Measurements from ENCODE around the gene SUCLG1. TPM values are rescaled to one million over a fixed set of nuclear protein-coding genes. Genes with fewer than 3 reads are reported as not detected.

Gene SUCLG1
- total RNA-seq, 1 donor from 2014 or later: 58.9 TPM

DNA sequence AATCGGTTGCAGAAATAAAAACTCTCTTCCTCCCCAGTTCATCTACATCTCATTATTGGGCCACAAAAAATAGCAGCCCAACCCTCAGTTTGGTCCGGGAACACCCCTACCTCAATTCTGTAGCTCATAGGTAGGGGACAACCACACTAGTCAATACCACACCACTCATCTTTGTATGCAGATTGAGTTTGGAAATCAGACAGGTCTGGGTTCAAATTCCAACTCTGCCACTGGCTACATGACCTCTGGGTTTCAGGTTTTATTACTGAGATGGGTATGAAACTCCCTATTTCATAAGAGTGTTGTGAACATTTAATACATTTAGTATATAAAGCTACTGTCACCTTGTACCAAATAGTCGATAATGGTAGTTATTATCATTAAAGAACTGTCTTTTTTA is 2.2 kb upstream of the SUCLG1 start:
- Histone ChIP-seq H3K36me3 (no peaks in the 10 kb centered on the region), H3K9me3 (no peaks in the 10 kb centered on the region), H3K27me3 (ENCODE audit: low read depth) (no peaks in the 10 kb centered on the region), H3K4me1 (peaks cover 28% of the 10 kb centered on the region), H3K4me3 (no peak overlapping the region), H3K27ac (no peak overlapping the region)
- TF ChIP-seq, protein P1, sequence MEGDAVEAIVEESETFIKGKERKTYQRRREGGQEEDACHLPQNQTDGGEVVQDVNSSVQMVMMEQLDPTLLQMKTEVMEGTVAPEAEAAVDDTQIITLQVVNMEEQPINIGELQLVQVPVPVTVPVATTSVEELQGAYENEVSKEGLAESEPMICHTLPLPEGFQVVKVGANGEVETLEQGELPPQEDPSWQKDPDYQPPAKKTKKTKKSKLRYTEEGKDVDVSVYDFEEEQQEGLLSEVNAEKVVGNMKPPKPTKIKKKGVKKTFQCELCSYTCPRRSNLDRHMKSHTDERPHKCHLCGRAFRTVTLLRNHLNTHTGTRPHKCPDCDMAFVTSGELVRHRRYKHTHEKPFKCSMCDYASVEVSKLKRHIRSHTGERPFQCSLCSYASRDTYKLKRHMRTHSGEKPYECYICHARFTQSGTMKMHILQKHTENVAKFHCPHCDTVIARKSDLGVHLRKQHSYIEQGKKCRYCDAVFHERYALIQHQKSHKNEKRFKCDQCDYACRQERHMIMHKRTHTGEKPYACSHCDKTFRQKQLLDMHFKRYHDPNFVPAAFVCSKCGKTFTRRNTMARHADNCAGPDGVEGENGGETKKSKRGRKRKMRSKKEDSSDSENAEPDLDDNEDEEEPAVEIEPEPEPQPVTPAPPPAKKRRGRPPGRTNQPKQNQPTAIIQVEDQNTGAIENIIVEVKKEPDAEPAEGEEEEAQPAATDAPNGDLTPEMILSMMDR (IDR thresholded peaks at IDR 0.05): no peak
- intact Hi-C loops (cut with DNase I): no loop called here
- no peak for DNase-seq
- ATAC-seq: no peak

DNA sequence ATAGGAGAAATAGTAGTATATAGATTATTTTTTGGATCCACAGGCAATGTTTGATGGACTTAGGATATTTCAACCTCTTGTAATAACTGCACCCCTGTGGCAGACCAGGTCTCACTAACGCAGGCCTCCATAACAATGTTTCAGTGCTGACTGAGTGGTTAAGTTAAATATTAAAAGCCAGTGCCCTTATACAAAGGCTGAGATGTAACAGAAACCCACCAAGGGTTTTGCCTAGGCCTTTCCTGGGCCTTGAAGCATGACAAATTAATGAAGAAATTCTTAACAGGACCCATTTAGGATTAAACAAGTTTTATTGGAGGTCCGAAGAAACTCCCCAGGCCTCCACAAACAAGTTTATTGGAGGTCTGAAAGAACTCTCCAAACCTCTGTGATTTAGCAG is 1.6 kb upstream of the SUCLG1 start:
- intact Hi-C loops (cut with DNase I): no loop called here
- no peak for ATAC-seq
- peaks cover 32% of the 10 kb centered on the region for H3K4me1 ChIP-seq
- DNase-seq: no peak
- H3K27me3 ChIP-seq (ENCODE audit: low read depth): no peaks in the 10 kb centered on the region
- H3K27ac ChIP-seq: no peak overlapping the region
- no peaks in the 10 kb centered on the region for H3K36me3 ChIP-seq
- H3K4me3 ChIP-seq: no peak overlapping the region
- H3K9me3 ChIP-seq: no peaks in the 10 kb centered on the region
- TF ChIP-seq, protein P1 (IDR thresholded peaks at IDR 0.05): no peak

DNA sequence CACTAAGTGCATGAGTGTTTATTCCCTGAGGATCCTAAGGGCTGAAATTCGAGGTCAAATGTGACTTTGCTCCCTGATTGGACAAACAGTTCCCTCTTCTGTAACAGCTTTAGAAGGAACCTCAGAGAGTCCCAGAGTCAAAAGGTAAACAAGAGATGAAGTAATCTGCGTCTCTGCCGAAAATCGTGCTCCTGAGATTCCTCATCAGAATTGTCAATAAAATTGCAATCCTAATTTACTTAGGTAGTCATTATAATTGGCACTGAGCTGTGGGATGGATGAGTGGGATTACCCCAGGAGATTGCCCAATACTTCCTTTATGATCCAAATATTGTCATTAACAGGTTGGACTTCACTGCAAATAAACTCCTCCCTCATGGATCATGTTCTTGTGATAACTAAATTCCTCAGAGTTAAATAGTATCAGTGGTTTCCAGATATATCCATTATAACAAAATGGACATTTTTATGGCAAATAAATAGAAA is 907 bp upstream of the SUCLG1 start:
- ATAC-seq: peak in 1 of 2 donors; percentile 30
- H3K36me3 ChIP-seq: no peaks in the 10 kb centered on the region

DNA sequence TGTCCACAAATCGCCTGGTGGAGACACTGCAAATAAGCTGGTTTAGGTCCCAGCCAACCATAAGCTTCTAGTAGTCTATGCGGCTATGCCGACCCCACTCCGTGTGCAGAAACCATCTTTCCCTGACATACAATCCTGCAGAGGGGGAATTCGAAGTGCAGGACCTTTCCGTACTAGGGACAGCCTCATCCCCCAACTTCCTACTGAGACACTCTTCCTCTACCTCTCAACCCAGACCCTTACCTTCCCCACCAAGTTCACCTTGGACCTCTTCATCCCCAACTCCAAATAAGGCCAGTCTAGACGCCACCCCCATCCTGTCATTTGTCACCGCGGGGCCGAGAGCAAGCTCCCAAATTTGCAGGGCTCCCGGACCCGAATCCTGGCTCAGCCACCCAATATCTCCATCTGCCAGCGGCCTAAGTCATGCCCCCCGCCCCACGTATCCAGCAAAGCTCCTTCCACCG is 496 bp downstream of the SUCLG1 start:
- ATAC-seq (peak; percentile 52 to 57), DNase-seq (no peak)
- Histone ChIP-seq H3K4me3 (peak overlapping the region; percentile 95), H3K9me3 (no peaks in the 10 kb centered on the region), H3K4me1 (peaks cover 36% of the 10 kb centered on the region), H3K36me3 (no peaks in the 10 kb centered on the region), H3K27me3 (ENCODE audit: low read depth) (no peaks in the 10 kb centered on the region), H3K27ac (peak overlapping the region; percentile 92)
- TF ChIP-seq, protein P1 (IDR thresholded peaks at IDR 0.05): no peak
- intact Hi-C loops (cut with DNase I): no loop called here

More for the DNA sequence above, 907 bp upstream of the SUCLG1 start:
- Histone ChIP-seq H3K27ac (no peak overlapping the region), H3K27me3 (ENCODE audit: low read depth) (no peaks in the 10 kb centered on the region), H3K4me3 (peak overlapping the region; percentile 95), H3K9me3 (no peaks in the 10 kb centered on the region), H3K4me1 (peaks cover 32% of the 10 kb centered on the region)
- no peak for DNase-seq
- TF ChIP-seq, protein P1 (IDR thresholded peaks at IDR 0.05): no peak
- intact Hi-C loops (cut with DNase I): no loop called here

DNA sequence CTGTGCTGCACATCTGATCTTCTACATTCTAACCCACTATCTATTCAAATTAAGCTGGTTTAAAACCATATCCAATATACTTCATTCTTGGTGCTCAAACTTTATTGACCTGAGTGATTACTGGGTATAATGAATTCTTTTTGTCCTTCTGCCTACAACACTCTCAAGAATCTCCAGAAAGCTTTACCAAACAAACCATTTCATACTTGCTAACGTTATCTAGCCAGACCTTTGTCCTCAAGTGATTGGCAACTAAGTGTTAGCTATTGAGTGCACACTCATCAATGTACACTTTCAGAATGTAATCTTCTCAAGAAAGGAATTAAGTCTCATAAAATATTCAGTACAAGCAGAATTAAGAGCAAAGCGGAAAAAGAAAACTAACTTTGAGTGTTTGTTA is 1.4 kb downstream of the SUCLG1 start:
- H3K27ac ChIP-seq: no peak overlapping the region
- DNase-seq (no peak), ATAC-seq (no peak)
- peak overlapping the region; percentile 95 for H3K4me3 ChIP-seq
- TF ChIP-seq, protein P1 (IDR thresholded peaks at IDR 0.05): no peak
- H3K9me3 ChIP-seq: no peaks in the 10 kb centered on the region
- intact Hi-C loops (cut with DNase I): no loop called here
- H3K4me1 ChIP-seq: peaks cover 37% of the 10 kb centered on the region
- no peaks in the 10 kb centered on the region for H3K36me3 ChIP-seq
- H3K27me3 ChIP-seq (ENCODE audit: low read depth): no peaks in the 10 kb centered on the region

Measured in lower lobe of right lung (tissue), 2 donors.